IgD-negative memory B cell (primary cell): ENCODE measurements around the gene SYNDIG1. TPM values are rescaled to one million over a fixed set of nuclear protein-coding genes. Genes with fewer than 3 reads are reported as not detected.
A peak's percentile ranks its signal among the peaks of the same experiment; 100 is the strongest.

ENCODE experiments used
- H3K27ac Mint-ChIP-seq, 3 donors: one replicate each; pipeline ENCODE4 v1.8.0; 2020 to 2022; ENCODE audit warnings: mild to moderate bottlenecking in 3 of 3, mixed read lengths in 3 of 3, moderate library complexity in 1 of 3
- H3K27me3 Mint-ChIP-seq: one replicate; pipeline ENCODE4 v1.8.0; 2021; ENCODE audit warnings: mixed read lengths
- H3K36me3 Mint-ChIP-seq: one replicate; pipeline ENCODE4 v1.8.0; 2020; ENCODE audit warnings: mild to moderate bottlenecking, mixed read lengths
- H3K4me1 Mint-ChIP-seq, 3 donors: one replicate each; pipeline ENCODE4 v1.8.0; 2020 to 2022; ENCODE audit warnings: mixed read lengths in 3 of 3, mild to moderate bottlenecking in 1 of 3
- H3K4me3 Mint-ChIP-seq, 4 donors: one replicate each; pipeline ENCODE4 v1.8.0; 2020 to 2022; ENCODE audit warnings: mild to moderate bottlenecking in 4 of 4, mixed read lengths in 4 of 4, moderate library complexity in 3 of 4
- H3K9me3 Mint-ChIP-seq, 3 donors: one replicate each; pipeline ENCODE4 v1.8.0; 2020 to 2021; ENCODE audit warnings: mixed read lengths in 3 of 3, mild to moderate bottlenecking in 1 of 3
- polyA plus RNA-seq: library from polyadenylated mRNA; unstranded; fragments of 300-500 nt; fragmentation: Illumina TruSeq; gene quantifications from one replicate; pipeline ENCODE4 v1.2.3, GENCODE V29; 2021

The SYNDIG1 gene
- polyA plus RNA-seq, 1 donor from 2014 or later = not detected

GRCh38 chr20:24682496-24682985 is 213.1 kb downstream of the SYNDIG1 start:
- Mint-ChIP-seq H3K36me3 (no peaks in the 10 kb centered on the region), H3K27me3 (no peaks in the 10 kb centered on the region), H3K27ac (no peak overlapping the region), H3K9me3 (peaks cover 0 to 5% (median 0%) of the 10 kb centered on the region in 3 donors), H3K4me3 (no peak overlapping the region), H3K4me1 (peaks cover 0 to 3% (median 0%) of the 10 kb centered on the region in 3 donors)

- no peaks in the 10 kb centered on the region for H3K36me3 Mint-ChIP-seq
- H3K9me3 Mint-ChIP-seq = peaks cover 0 to 9% (median 0%) of the 10 kb centered on the region in 3 donors
- no peak overlapping the region for H3K27ac Mint-ChIP-seq
- no peak overlapping the region for H3K4me3 Mint-ChIP-seq
- H3K4me1 Mint-ChIP-seq = peaks cover 0 to 3% (median 0%) of the 10 kb centered on the region in 3 donors
- H3K27me3 Mint-ChIP-seq = no peaks in the 10 kb centered on the region
Observed at GRCh38 chr20:24683676-24684075, 214.2 kb downstream of the SYNDIG1 start.

GRCh38 chr20:24684421-24684871 is 215.0 kb downstream of the SYNDIG1 start:
- H3K4me1 Mint-ChIP-seq = peaks cover 0 to 3% (median 0%) of the 10 kb centered on the region in 3 donors
- H3K27ac Mint-ChIP-seq = no peak overlapping the region
- no peak overlapping the region for H3K4me3 Mint-ChIP-seq
- H3K36me3 Mint-ChIP-seq = no peaks in the 10 kb centered on the region
- H3K9me3 Mint-ChIP-seq = peaks cover 0 to 9% (median 0%) of the 10 kb centered on the region in 3 donors
- no peaks in the 10 kb centered on the region for H3K27me3 Mint-ChIP-seq

GRCh38 chr20:24684956-24685691 is 215.7 kb downstream of the SYNDIG1 start:
- Mint-ChIP-seq H3K9me3 (peaks cover 0 to 9% (median 0%) of the 10 kb centered on the region in 3 donors), H3K4me3 (no peak overlapping the region), H3K4me1 (peaks cover 0 to 3% (median 0%) of the 10 kb centered on the region in 3 donors), H3K27ac (peak overlapping the region in 1 of 3 donors; percentile 83), H3K27me3 (no peaks in the 10 kb centered on the region), H3K36me3 (peaks cover 1% of the 10 kb centered on the region)

GRCh38 chr20:24685736-24686135 is 216.3 kb downstream of the SYNDIG1 start:
- Mint-ChIP-seq H3K27ac (peak overlapping the region in 1 of 3 donors; percentile 83), H3K4me3 (no peak overlapping the region), H3K9me3 (peaks cover 0 to 9% (median 0%) of the 10 kb centered on the region in 3 donors), H3K36me3 (peaks cover 1% of the 10 kb centered on the region), H3K27me3 (no peaks in the 10 kb centered on the region), H3K4me1 (peaks cover 0 to 3% (median 0%) of the 10 kb centered on the region in 3 donors)

- peaks cover 0 to 3% (median 0%) of the 10 kb centered on the region in 3 donors for H3K4me1 Mint-ChIP-seq
- H3K9me3 Mint-ChIP-seq = peaks cover 0 to 9% (median 0%) of the 10 kb centered on the region in 3 donors
- peaks cover 1% of the 10 kb centered on the region for H3K36me3 Mint-ChIP-seq
- H3K27me3 Mint-ChIP-seq = no peaks in the 10 kb centered on the region
- no peak overlapping the region for H3K4me3 Mint-ChIP-seq
- no peak overlapping the region for H3K27ac Mint-ChIP-seq
Observed at GRCh38 chr20:24686156-24686555, 216.7 kb downstream of the SYNDIG1 start.

- Mint-ChIP-seq H3K4me3 (no peak overlapping the region), H3K27me3 (peaks cover 1% of the 10 kb centered on the region), H3K4me1 (no peaks in the 10 kb centered on the region), H3K27ac (no peak overlapping the region), H3K9me3 (peaks cover 0 to 9% (median 2%) of the 10 kb centered on the region in 3 donors), H3K36me3 (peaks cover 3% of the 10 kb centered on the region)
Observed at GRCh38 chr20:24690408-24690807, 221.0 kb downstream of the SYNDIG1 start.

GRCh38 chr20:24691901-24692351 is 222.5 kb downstream of the SYNDIG1 start:
- peaks cover 3% of the 10 kb centered on the region for H3K36me3 Mint-ChIP-seq
- H3K27ac Mint-ChIP-seq = no peak overlapping the region
- peaks cover 3% of the 10 kb centered on the region for H3K27me3 Mint-ChIP-seq
- no peaks in the 10 kb centered on the region for H3K4me1 Mint-ChIP-seq
- peaks cover 0 to 6% (median 2%) of the 10 kb centered on the region in 3 donors for H3K9me3 Mint-ChIP-seq
- H3K4me3 Mint-ChIP-seq = no peak overlapping the region

GRCh38 chr20:24692446-24693200 is 223.2 kb downstream of the SYNDIG1 start:
- Mint-ChIP-seq H3K27ac (no peak overlapping the region), H3K9me3 (peaks cover 0 to 4% (median 2%) of the 10 kb centered on the region in 3 donors), H3K4me3 (no peak overlapping the region), H3K27me3 (peaks cover 3% of the 10 kb centered on the region), H3K4me1 (no peaks in the 10 kb centered on the region), H3K36me3 (peaks cover 3% of the 10 kb centered on the region)

GRCh38 chr20:24693466-24694156 is 224.2 kb downstream of the SYNDIG1 start:
- Mint-ChIP-seq H3K4me1 (peaks cover 0 to 2% (median 2%) of the 10 kb centered on the region in 3 donors), H3K27me3 (peaks cover 3% of the 10 kb centered on the region), H3K27ac (no peak overlapping the region), H3K4me3 (no peak overlapping the region), H3K9me3 (peaks cover 0 to 2% (median 0%) of the 10 kb centered on the region in 3 donors), H3K36me3 (peaks cover 3% of the 10 kb centered on the region)

- peaks cover 0 to 2% (median 2%) of the 10 kb centered on the region in 3 donors for H3K4me1 Mint-ChIP-seq
- H3K36me3 Mint-ChIP-seq = peaks cover 3% of the 10 kb centered on the region
- no peak overlapping the region for H3K4me3 Mint-ChIP-seq
- H3K27me3 Mint-ChIP-seq = peaks cover 3% of the 10 kb centered on the region
- no peak overlapping the region for H3K27ac Mint-ChIP-seq
- H3K9me3 Mint-ChIP-seq = peaks cover 0 to 2% (median 0%) of the 10 kb centered on the region in 3 donors
Observed at GRCh38 chr20:24694157-24694726, 224.8 kb downstream of the SYNDIG1 start.

GRCh38 chr20:24694727-24695528 is 225.5 kb downstream of the SYNDIG1 start:
- Mint-ChIP-seq H3K36me3 (peaks cover 2% of the 10 kb centered on the region), H3K4me1 (peaks cover 0 to 2% (median 2%) of the 10 kb centered on the region in 3 donors), H3K9me3 (peaks cover 0 to 4% (median 0%) of the 10 kb centered on the region in 3 donors), H3K27ac (no peak overlapping the region), H3K27me3 (peaks cover 3% of the 10 kb centered on the region), H3K4me3 (no peak overlapping the region)

GRCh38 chr20:24695529-24696225 is 226.2 kb downstream of the SYNDIG1 start:
- peaks cover 2 to 3% (median 2%) of the 10 kb centered on the region in 3 donors for H3K4me1 Mint-ChIP-seq
- H3K9me3 Mint-ChIP-seq = peaks cover 0 to 4% (median 0%) of the 10 kb centered on the region in 3 donors
- H3K4me3 Mint-ChIP-seq = no peak overlapping the region
- no peak overlapping the region for H3K27ac Mint-ChIP-seq
- H3K36me3 Mint-ChIP-seq = peaks cover 2% of the 10 kb centered on the region
- peaks cover 3% of the 10 kb centered on the region for H3K27me3 Mint-ChIP-seq
